HL-60 (cell line): Measurements from ENCODE around the gene RABGAP1L.

Experiments
- CTCF ChIP-seq: IDR thresholded peaks from one replicate; pipeline ENCODE4 v1.5.1; 2011; ENCODE audit warnings: low read length, control low read depth, inconsistent platforms; ENCODE audit not compliant: insufficient read depth
- GABPA ChIP-seq: IDR thresholded peaks from 2 replicates; pipeline ENCODE4 v1.6.1; 2012; ENCODE audit warnings: low read depth
- POLR2AphosphoS5 ChIP-seq: IDR thresholded peaks from 2 replicates; pipeline ENCODE4 v1.6.1; 2012; ENCODE audit warnings: low read depth
- REST ChIP-seq: IDR thresholded peaks from 2 replicates; pipeline ENCODE4 v1.6.1; 2012; ENCODE audit warnings: low read depth; ENCODE audit not compliant: insufficient replicate concordance

- TF ChIP-seq CTCF: no peak
- TF ChIP-seq POLR2AphosphoS5: no peak
- TF ChIP-seq GABPA: no peak
- no peak for TF ChIP-seq REST
Observed at GRCh38 chr1:174965362-174966007, 806.2 kb downstream of the RABGAP1L start.
